ENCODE results near the gene AP2A2.

DNA sequence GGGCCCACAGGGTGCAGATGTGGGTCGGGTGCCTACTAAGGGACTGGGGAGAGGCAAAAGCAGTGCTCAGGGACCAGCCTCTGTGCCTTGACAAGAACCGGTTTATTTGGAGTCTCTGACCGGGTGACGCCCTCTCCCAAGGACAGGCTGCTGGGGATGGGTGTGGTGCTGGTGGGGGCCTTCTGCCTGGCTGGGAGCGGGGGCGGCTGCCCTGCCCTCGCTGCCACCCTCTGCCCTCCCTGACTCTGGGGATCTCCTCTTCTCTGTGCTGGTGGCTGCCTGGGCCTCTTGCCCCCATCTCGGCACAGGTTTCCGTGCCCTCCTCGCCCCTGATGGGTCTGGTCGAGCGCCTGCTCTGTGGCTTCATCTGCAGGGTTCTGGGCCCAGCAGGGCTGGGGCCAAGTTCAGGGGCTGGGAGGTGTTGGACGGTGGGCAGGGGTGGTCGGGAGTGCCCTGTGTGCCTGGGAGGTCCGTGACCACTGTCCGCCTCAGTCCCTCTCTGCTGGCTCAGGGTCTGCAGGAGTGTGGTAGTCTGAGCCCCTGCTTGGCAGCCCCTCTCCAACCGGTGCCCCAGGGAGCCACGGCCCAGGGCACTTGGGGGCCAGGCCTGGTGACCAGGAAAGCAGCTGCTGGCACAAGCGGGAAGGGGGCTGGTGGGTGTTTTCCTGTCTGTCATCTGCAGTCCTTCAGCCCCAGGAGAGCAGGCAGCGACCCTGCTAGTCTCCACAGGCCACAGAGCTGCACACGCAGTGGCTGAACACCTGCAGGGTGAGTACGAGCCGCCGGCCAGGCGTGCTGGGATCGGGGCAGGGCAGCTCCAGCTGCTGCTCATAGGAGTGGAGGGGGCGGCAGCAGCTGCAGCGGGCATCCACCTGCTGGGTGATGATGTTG is 87.3 kb downstream of the AP2A2 start:
- no peak for TF ChIP-seq CTCF (conservative IDR thresholded peaks at IDR 0.05; ENCODE audit: low read length)
- TF ChIP-seq EZH2phosphoT487 (IDR thresholded peaks at IDR 0.05; ENCODE audit: borderline replicate concordance, low read depth, low read length): no peak

Data from OCI-LY7 (cell line).